ENCODE measurements around the gene EML3.

DNA sequence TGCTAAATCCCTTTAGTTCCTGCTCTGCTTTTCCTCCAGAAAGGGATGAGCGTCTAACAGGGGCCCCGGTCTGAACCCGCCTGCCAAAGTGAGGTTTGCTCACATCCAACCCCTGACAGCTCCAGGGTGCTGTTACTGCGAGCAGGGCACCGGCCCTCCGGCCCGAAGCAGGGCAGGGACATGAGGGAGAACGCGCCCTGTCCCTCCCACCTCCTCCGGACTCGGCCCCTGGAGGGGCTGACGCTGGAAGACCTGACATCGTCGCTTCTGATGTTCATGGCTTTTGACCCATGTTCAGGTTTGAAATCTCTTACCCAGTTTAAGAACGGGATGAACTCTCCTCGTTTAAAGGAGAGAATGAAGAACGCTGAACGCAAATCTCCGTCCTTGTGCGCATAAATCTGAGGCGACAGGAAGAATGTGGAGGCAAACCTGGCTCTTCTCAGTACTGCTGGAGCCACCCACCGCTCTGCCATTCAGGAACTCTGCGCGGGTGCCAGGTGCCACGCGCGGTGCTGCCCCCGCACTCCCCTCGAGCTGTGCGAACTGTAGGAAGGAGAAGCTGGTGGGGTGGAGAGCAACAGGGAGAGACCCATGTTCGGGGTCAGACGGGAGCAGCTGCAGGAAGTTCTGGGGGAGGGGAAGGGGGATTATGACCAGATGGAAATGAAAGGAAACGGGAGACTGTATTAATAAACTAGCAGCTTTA, 38.1 kb downstream of the EML3 start:
- TF ChIP-seq, protein P1, sequence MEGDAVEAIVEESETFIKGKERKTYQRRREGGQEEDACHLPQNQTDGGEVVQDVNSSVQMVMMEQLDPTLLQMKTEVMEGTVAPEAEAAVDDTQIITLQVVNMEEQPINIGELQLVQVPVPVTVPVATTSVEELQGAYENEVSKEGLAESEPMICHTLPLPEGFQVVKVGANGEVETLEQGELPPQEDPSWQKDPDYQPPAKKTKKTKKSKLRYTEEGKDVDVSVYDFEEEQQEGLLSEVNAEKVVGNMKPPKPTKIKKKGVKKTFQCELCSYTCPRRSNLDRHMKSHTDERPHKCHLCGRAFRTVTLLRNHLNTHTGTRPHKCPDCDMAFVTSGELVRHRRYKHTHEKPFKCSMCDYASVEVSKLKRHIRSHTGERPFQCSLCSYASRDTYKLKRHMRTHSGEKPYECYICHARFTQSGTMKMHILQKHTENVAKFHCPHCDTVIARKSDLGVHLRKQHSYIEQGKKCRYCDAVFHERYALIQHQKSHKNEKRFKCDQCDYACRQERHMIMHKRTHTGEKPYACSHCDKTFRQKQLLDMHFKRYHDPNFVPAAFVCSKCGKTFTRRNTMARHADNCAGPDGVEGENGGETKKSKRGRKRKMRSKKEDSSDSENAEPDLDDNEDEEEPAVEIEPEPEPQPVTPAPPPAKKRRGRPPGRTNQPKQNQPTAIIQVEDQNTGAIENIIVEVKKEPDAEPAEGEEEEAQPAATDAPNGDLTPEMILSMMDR (IDR thresholded peaks at IDR 0.05), result no peak
- TF ChIP-seq POLR2A (IDR thresholded peaks at IDR 0.05), result no peak
